Hepatocyte (in vitro differentiated cells): ENCODE results near the gene FOXQ1.

ENCODE experiments used
- EZH2phosphoT487 ChIP-seq: fragments of 200-600 bp; sonication (generic); IDR thresholded peaks from one replicate; pipeline ENCODE4 v1.6.1; 2018; ENCODE audit warnings: antibody characterized with exemption, mild to moderate bottlenecking, low read depth, moderate library complexity; ENCODE audit not compliant: unreplicated experiment, severe bottlenecking
- TF ChIP-seq, protein P1 (sequence below): fragments of 200-600 bp; sonication (generic); IDR thresholded peaks from 2 replicates; pipeline ENCODE4 v1.5.1; 2016; ENCODE audit warnings: antibody characterized with exemption, mild to moderate bottlenecking; ENCODE audit not compliant: poor library complexity

DNA sequence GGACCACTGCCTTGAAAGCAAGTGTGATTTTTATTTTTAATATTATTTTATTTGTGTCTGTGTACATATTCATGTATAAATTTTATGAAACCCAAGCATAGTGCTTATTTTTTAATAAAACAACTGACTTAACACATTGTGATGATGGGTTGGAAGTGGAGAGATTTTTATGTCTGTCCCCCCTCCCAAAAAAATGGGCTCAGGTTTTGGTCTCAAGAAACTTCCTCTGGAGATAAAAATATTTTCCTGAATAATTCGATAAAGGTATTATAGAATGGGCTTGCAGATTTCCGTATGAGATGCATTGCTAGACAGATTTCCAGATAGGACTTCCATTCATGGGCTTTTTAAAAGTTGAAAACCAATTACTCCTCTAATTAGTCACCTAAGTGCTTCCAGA is 2.7 kb downstream of the FOXQ1 start:
- TF ChIP-seq, protein P1, sequence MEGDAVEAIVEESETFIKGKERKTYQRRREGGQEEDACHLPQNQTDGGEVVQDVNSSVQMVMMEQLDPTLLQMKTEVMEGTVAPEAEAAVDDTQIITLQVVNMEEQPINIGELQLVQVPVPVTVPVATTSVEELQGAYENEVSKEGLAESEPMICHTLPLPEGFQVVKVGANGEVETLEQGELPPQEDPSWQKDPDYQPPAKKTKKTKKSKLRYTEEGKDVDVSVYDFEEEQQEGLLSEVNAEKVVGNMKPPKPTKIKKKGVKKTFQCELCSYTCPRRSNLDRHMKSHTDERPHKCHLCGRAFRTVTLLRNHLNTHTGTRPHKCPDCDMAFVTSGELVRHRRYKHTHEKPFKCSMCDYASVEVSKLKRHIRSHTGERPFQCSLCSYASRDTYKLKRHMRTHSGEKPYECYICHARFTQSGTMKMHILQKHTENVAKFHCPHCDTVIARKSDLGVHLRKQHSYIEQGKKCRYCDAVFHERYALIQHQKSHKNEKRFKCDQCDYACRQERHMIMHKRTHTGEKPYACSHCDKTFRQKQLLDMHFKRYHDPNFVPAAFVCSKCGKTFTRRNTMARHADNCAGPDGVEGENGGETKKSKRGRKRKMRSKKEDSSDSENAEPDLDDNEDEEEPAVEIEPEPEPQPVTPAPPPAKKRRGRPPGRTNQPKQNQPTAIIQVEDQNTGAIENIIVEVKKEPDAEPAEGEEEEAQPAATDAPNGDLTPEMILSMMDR, result no peak
- TF ChIP-seq EZH2phosphoT487, result no peak
